ENCODE measurements around the gene RTRAF. TPM values are rescaled to one million over a fixed set of nuclear protein-coding genes. Genes with fewer than 3 reads are reported as not detected.

Gene RTRAF
- total and polyA plus RNA-seq, 2 donors = 114 to 166 TPM

DNA sequence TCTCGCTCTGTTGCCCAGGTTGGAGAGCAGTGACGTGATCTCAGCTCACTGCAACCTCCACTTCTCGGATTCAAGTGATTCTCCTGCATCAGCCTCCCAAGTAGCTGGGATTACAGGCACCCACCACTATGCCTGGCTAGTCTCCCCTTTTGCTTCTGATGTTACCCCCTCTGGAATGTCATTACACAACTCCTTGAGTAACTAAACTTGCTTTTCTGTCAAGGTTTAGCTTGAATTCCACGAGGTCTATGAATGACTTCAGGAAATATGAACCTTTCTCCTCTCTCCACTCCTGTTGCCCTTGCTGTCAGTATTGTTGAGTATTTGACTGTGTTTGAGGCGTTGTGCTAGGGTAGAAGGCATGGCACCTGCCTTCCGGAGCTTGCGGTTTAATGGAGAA, 16.8 kb upstream of the RTRAF start:
- WGBS = 91% methylated on average over 7 of the region's 7 CpGs
- Histone ChIP-seq H3K4me3 (ENCODE audit: low read depth, low read length) (no peak overlapping the region), H3K36me3 (ENCODE audit: insufficient read depth) (no peaks in the 10 kb centered on the region), H3K27ac (ENCODE audit: low read depth) (no peak overlapping the region), H3K4me1 (ENCODE audit: insufficient read depth) (no peaks in the 10 kb centered on the region)
- DNase-seq (ENCODE audit: extremely low spot score) = no peak

DNA sequence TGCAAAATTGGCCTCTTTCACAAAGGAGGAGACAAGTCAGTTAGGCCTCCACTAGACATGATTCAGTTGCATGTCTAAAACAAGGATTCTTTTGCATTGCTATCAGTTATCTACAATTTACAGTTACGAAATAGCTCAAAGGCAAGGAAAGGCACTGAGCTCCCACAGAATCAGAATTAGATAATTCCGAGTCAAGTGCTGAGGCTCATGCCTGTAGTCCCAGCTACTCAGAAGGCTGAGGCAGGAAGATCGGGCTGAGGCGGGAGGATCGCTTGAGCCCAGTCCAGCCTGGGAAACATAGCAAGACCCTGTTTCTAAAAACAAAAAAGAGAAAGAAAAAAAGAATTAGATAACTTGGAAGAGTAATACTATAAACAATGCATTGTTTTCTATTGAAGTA, 12.3 kb upstream of the RTRAF start:
- H3K4me1 ChIP-seq (ENCODE audit: insufficient read depth) = no peaks in the 10 kb centered on the region
- H3K4me3 ChIP-seq (ENCODE audit: low read depth, low read length) = no peak overlapping the region
- 95% methylated on average over 5 of the region's 5 CpGs for WGBS
- H3K36me3 ChIP-seq (ENCODE audit: insufficient read depth) = no peaks in the 10 kb centered on the region
- no peak overlapping the region for H3K27ac ChIP-seq (ENCODE audit: low read depth)
- DNase-seq (ENCODE audit: extremely low spot score) = no peak

DNA sequence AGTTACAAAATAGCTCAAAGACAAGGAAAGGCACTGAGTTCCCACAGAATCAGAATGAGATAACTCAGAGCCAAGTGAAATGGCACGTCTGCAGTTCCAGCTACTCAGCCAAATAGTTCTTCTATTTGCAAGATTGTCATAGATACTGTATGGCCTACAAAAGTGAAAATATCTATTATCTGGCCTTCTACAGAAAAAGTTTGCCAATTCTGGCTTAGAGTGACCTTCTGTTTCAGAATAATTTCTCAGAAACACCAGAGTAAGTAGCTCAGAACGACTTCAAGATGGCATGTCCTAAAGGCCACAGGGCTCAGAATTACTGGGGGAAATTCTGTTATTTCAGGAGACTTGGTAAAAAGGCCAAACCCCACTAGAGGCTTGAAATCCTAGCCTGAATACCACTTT, 10.7 kb upstream of the RTRAF start:
- no peak for DNase-seq (ENCODE audit: extremely low spot score)
- whole genome bisulfite sequencing = 43% methylated on average over 2 of the region's 2 CpGs
- no peaks in the 10 kb centered on the region for H3K4me1 ChIP-seq (ENCODE audit: insufficient read depth)
- no peak overlapping the region for H3K4me3 ChIP-seq (ENCODE audit: low read depth, low read length)
- no peak overlapping the region for H3K27ac ChIP-seq (ENCODE audit: low read depth)
- no peaks in the 10 kb centered on the region for H3K36me3 ChIP-seq (ENCODE audit: insufficient read depth)

DNA sequence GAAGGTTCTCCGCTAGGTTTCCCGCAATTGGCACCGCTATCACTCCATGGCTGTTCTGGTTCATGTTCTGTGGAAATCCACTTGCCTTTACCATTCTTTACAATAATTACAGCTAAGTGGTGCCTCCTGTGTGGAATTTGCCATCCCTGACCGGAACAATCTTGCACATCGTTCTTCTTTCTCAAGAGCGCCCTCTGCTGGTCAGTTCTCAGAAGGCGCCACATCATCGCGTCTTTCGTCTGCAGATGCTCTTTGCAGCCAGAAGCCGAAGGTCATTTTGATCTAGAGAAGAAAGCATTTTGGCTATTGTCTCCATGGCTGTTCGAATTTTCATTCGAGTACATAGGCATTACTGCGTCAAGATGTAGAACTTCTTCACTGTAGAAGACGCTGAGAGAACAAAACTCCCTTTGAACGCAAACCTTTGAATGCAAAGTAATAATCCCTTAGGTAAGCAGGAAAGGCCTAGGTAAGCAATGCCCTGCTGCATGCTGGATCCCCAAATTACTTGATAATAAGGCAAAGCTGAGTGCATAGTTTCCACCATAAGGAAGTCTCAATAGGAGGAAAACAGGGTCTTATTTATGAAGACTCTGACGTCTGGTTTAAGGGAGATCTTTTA, 10.1 kb upstream of the RTRAF start:
- Histone ChIP-seq H3K27ac (ENCODE audit: low read depth) (no peak overlapping the region), H3K36me3 (ENCODE audit: insufficient read depth) (no peaks in the 10 kb centered on the region), H3K4me3 (ENCODE audit: low read depth, low read length) (no peak overlapping the region), H3K4me1 (ENCODE audit: insufficient read depth) (no peaks in the 10 kb centered on the region)
- DNase-seq (ENCODE audit: extremely low spot score) = peak; percentile 53
- 24% methylated on average over 17 of the region's 17 CpGs for WGBS

DNA sequence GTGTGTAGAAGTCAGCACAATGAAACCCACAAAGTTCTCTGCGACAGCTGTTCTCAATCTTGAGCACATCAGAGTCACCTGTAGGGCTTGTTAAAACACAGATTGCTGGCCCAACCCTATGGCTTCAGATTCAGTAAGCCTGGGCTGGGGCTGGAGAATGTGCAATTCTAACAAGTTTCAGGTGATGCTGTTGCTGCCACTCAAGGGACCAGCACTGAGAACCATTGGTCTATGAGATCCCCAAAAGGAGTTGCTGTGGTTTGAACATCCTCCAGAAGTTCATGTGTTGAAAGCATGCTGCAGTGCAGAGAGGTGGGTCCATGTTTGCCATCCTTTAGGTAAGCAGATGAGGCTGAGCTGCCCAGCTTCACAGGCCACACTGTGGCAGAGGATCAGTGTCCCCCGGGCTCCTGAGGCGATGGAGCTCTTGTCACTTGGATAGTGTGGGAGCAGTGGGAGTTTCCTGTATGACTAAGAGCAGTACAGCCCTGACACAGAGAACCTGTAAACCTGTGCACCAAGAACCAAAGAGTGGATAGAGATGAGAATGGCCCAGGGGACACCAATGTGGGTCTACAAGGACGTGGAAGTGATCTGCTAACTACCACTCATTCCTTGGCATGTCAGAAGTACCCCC, 8.0 kb upstream of the RTRAF start:
- 88% methylated on average over 4 of the region's 4 CpGs for WGBS
- no peaks in the 10 kb centered on the region for H3K36me3 ChIP-seq (ENCODE audit: insufficient read depth)

DNA sequence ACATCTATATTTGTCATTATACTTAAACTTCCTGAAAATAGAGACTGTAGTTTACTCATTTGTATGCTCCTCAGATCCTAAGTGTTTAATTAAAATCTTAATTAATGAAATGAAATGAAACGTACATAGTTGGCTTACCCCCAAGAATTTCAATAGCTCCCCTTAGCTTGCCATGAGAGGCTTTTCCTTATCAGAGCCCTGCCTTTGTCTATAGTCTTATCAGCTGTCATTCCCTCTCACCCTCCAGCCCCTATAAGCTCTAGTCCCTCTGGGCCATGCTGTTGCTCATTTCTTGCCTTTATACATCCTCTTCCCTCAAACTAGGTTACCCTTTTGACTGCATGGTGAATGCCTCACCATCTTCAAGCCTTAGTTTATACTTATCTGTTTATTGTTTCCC, 1.1 kb upstream of the RTRAF start:
- DNase-seq (ENCODE audit: extremely low spot score) = no peak
- WGBS = 42% methylated on average over 1 of the region's 1 CpG
- no peak overlapping the region for H3K27ac ChIP-seq (ENCODE audit: low read depth)

More for the DNA sequence above, 8.0 kb upstream of the RTRAF start:
- Histone ChIP-seq H3K4me3 (ENCODE audit: low read depth, low read length) (no peak overlapping the region), H3K4me1 (ENCODE audit: insufficient read depth) (no peaks in the 10 kb centered on the region), H3K27ac (ENCODE audit: low read depth) (no peak overlapping the region)
- no peak for DNase-seq (ENCODE audit: extremely low spot score)

DNA sequence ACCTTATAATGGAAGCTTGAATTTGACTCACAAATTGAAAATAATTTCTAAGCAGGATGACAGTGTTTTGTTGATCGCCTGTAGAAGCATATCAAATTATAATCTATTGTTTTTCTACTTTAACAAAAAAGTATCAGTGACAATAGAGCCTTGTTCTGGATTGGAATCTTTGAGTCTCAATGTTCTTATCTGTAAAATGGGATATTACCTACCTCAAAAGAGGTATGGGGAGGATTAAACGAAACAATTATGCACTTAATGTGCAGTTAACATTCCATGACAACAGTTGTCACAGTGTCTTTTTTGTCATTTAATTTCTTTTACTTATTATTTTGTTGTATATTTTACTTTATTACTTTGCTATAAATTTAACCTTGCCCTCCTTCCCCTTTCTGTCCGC, 1.1 kb downstream of the RTRAF start:
- no peak for DNase-seq (ENCODE audit: extremely low spot score)
- Histone ChIP-seq H3K4me1 (ENCODE audit: insufficient read depth) (no peaks in the 10 kb centered on the region), H3K36me3 (ENCODE audit: insufficient read depth) (peaks cover 2% of the 10 kb centered on the region), H3K27ac (ENCODE audit: low read depth) (no peak overlapping the region), H3K4me3 (ENCODE audit: low read depth, low read length) (peak overlapping the region; percentile 95)
- 76% methylated on average over 3 of the region's 3 CpGs for WGBS

More for the DNA sequence above, 1.1 kb upstream of the RTRAF start:
- H3K36me3 ChIP-seq (ENCODE audit: insufficient read depth) = no peaks in the 10 kb centered on the region
- no peak overlapping the region for H3K4me3 ChIP-seq (ENCODE audit: low read depth, low read length)
- H3K4me1 ChIP-seq (ENCODE audit: insufficient read depth) = no peaks in the 10 kb centered on the region

DNA sequence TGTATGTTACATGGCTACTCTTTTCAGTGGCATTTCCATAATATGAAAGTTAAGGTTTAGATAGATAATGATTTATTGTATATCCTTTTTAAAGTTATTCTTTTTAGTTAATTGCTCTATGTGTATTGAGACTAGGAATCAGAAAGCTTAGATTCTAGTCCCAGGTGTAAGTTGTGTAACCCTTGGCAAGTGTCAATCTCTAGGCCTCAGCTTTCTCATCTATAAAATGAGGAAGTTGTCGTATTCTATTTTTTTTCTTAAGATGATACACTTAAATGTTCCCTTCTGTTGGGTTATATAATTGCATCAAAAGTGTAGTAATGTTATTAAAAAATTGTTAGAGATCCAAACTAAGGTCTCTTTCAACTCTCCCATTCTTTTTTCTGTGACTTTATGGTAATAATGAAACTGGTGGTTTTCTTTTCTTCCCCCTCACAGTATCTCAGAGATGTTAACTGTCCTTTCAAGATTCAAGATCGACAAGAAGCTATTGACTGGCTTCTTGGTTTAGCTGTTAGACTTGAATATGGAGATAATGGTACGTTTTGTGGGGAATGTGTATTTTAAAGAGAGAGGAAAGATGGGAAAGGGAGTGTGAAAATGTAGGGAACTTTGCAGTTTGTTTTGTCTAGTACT, 4.1 kb downstream of the RTRAF start:
- DNase-seq (ENCODE audit: extremely low spot score) = no peak
- Histone ChIP-seq H3K4me3 (ENCODE audit: low read depth, low read length) (no peak overlapping the region), H3K4me1 (ENCODE audit: insufficient read depth) (no peaks in the 10 kb centered on the region), H3K27ac (ENCODE audit: low read depth) (no peak overlapping the region), H3K36me3 (ENCODE audit: insufficient read depth) (peaks cover 2% of the 10 kb centered on the region)
- WGBS = 72% methylated on average over 3 of the region's 3 CpGs

DNA sequence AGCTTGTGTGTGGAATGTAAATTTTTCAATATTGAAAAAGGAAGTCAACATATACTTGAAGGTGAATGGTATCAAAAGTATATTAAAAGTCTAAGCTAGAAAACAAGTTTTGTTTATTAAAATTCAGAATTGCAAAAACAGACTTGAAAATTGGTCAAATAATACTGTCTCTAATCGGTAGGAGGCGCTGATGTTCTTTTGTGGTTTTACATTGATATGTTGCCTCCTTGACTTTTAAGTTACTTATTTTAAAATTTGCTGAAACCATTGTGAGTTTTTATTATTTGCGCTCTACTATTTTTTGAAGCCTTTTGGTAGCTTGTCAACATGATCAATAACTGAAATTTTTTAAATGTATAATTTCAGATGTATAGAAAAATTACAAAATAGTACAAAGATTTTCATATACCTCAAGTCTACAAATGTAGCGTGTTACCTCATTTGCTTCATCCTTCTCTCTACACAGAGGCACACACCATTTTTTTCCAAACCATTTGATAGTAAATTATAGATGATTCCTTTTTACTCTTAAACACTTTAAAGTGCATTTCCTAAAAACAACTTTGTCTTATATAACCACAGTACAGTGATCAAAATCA, 6.9 kb downstream of the RTRAF start:
- no peak overlapping the region for H3K4me3 ChIP-seq (ENCODE audit: low read depth, low read length)
- no peak for DNase-seq (ENCODE audit: extremely low spot score)
- WGBS = 58% methylated on average over 4 of the region's 4 CpGs
- no peaks in the 10 kb centered on the region for H3K4me1 ChIP-seq (ENCODE audit: insufficient read depth)
- peaks cover 2% of the 10 kb centered on the region for H3K36me3 ChIP-seq (ENCODE audit: insufficient read depth)
- no peak overlapping the region for H3K27ac ChIP-seq (ENCODE audit: low read depth)

DNA sequence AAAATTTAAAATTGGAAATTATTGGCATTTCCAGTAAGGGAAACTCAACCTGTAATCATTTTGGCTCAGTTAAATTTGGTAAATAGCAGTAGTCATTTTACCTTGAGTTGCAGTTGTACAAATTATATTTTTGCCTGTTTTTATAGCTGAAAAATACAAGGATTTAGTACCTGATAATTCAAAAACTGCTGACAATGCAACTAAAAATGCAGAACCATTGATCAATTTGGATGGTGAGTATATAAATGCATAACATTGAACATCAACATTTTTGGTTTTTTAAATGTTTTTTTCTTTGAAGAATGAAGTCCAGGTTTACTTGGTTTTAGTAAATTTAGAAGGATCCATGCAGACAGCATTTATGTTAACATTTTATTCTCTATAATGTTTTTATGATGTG, 9.0 kb downstream of the RTRAF start:
- no peaks in the 10 kb centered on the region for H3K4me1 ChIP-seq (ENCODE audit: insufficient read depth)
- H3K4me3 ChIP-seq (ENCODE audit: low read depth, low read length) = no peak overlapping the region
- DNase-seq (ENCODE audit: extremely low spot score) = no peak
- H3K36me3 ChIP-seq (ENCODE audit: insufficient read depth) = peaks cover 2% of the 10 kb centered on the region
- H3K27ac ChIP-seq (ENCODE audit: low read depth) = no peak overlapping the region

DNA sequence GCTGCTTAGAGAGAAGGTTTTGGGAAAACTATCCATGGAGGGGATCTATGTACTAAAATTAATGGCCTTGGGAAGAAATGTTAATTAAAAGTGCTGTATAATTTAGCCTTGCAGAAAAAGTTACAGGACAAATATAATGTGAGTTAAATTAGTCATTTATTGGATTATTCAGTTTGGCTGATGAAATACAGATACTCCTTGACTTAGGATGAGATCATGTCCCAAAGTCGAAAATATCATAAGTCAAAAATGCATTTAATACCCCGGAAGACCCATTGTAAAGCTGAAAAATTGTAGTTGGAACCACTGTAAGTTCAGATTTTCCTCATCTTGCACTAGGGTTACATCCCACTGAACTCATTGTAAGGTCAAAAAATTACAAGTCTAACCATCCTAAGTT, 9.7 kb downstream of the RTRAF start:
- WGBS = 68% methylated on average over 2 of the region's 2 CpGs
- Histone ChIP-seq H3K4me3 (ENCODE audit: low read depth, low read length) (no peak overlapping the region), H3K4me1 (ENCODE audit: insufficient read depth) (no peaks in the 10 kb centered on the region), H3K36me3 (ENCODE audit: insufficient read depth) (peaks cover 3% of the 10 kb centered on the region), H3K27ac (ENCODE audit: low read depth) (no peak overlapping the region)
- DNase-seq (ENCODE audit: extremely low spot score) = no peak

DNA sequence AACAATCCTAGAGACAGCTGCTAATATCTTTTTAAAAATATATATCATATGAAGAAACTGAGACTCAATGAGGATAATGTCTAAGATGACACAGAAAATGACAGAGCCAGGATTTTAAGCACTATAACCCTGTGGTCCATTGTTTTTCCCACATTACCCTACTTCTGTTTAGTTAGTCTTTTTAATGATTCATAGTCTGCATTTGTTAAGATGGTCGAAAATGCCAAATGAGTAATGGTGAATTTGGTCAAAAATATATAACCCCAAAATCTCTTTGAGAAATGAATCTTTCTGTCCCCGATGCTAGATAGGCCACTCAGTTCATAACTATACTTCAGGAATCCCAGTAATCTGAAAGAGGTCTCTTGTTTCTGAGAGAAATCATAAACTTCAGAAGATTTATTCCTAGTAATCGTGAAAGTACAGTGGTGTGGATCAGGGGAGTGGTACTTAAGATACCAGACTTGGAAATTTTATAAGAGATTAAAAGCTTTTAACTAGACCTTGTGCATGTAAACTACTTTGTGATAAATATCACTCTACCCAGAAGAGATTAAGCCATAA, 10.8 kb downstream of the RTRAF start:
- H3K4me1 ChIP-seq (ENCODE audit: insufficient read depth) = no peaks in the 10 kb centered on the region
- no peak overlapping the region for H3K4me3 ChIP-seq (ENCODE audit: low read depth, low read length)
- no peak overlapping the region for H3K27ac ChIP-seq (ENCODE audit: low read depth)
- no peak for DNase-seq (ENCODE audit: extremely low spot score)
- H3K36me3 ChIP-seq (ENCODE audit: insufficient read depth) = peaks cover 3% of the 10 kb centered on the region
- WGBS = 36% methylated on average over 3 of the region's 3 CpGs

DNA sequence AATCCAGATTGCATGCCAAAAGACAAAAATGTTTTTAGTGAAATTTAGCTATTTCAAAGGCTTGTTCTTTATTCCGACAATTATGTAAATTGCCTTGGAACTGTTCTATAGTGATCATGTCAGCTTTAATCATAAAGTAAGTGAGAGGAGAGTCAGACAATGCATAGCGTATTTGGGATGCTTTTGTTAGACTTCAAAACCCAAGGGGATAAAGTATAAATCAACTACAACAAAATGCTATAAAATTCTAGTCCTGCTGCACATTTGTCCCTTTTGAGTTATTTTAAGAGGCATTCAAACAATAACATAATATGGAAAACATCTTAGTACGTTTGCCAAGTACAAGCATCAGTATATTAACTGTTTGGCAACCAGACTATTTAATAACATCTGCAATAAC, 11.3 kb downstream of the RTRAF start:
- no peak overlapping the region for H3K4me3 ChIP-seq (ENCODE audit: low read depth, low read length)
- peaks cover 5% of the 10 kb centered on the region for H3K36me3 ChIP-seq (ENCODE audit: insufficient read depth)
- WGBS = 51% methylated on average over 3 of the region's 3 CpGs
- H3K27ac ChIP-seq (ENCODE audit: low read depth) = no peak overlapping the region
- H3K4me1 ChIP-seq (ENCODE audit: insufficient read depth) = no peaks in the 10 kb centered on the region
- DNase-seq (ENCODE audit: extremely low spot score) = no peak

DNA sequence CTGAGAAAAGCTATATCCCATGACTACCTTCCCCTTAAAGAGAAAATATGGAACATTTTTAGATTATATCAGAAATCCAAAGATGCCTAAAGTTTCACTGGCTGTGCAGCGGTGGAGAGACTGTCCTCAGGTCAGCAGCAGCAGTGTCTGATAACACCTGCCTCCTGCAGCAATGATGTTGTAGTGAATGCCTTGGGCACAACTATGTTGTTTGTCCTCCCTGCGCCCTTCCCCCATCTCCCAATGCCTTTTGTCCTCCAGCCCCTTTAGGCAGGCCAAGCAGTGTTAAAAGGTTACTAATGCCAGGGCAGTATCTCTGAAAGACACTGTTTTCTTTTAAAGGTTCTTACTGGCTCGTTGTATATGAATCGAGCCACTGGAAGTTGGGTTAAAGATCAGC, 13.2 kb downstream of the RTRAF start:
- H3K27ac ChIP-seq (ENCODE audit: low read depth) = no peak overlapping the region
- H3K36me3 ChIP-seq (ENCODE audit: insufficient read depth) = peaks cover 6% of the 10 kb centered on the region
- WGBS = 80% methylated on average over 4 of the region's 4 CpGs
- no peak overlapping the region for H3K4me3 ChIP-seq (ENCODE audit: low read depth, low read length)
- no peak for DNase-seq (ENCODE audit: extremely low spot score)
- no peaks in the 10 kb centered on the region for H3K4me1 ChIP-seq (ENCODE audit: insufficient read depth)
